GM12878 (cell line): ENCODE results near the gene ZNF213. TPM values are rescaled to one million over a fixed set of nuclear protein-coding genes. Genes with fewer than 3 reads are reported as not detected.

Experiments used
- ATAC-seq: fragments of 200-7000 bp; cut with Tn5 transposase; 3 replicates; pipeline ENCODE4 v1.9.1; 2020; ENCODE audit warnings: mild to moderate bottlenecking, moderate library complexity
- BruUV-seq: library from RNA; stranded (reverse); fragments of 400-500 nt; replicated peaks from 2 replicates; lab custom pipeline; 2021; lab: Mats Ljungman, UMichigan
- CTCF ChIA-PET: fragments of 300-600 bp; sonication (Branson Sonifier 250); formaldehyde crosslinking; extraction: SDS; loops from one replicate; lab custom pipeline; 2021; ENCODE audit warnings: inconsistent platforms; lab: Yijun Ruan, JAX
- POLR2A ChIA-PET: fragments of 350-600 bp; formaldehyde crosslinking; extraction: SDS; loops from one replicate; lab custom pipeline; 2021; ENCODE audit warnings: inconsistent platforms; lab: Charles Lee
- RAD21 ChIA-PET: fragments of 300-600 bp; sonication (Branson Sonifier 250); formaldehyde crosslinking; loops from one replicate; lab custom pipeline; 2023; ENCODE audit warnings: antibody characterized with exemption; ENCODE audit not compliant: unreplicated experiment; lab: Charles Lee
- SMC1A ChIA-PET: fragments of 300-600 bp; sonication (Branson Sonifier 250); formaldehyde crosslinking; loops from one replicate; lab custom pipeline; 2023; ENCODE audit not compliant: unreplicated experiment, uncharacterized antibody; lab: Charles Lee
- DNase-seq: peaks from one replicate; pipeline ENCODE4 v3.0.0-alpha.2; 2011; ENCODE audit warnings: low read depth, low spot score
- FAIRE-seq: peaks from 3 replicates; lab custom pipeline; 2011; peaks lifted over from hg19 to GRCh38; lab: Jason Lieb, UNC
- H2AFZ ChIP-seq: 2 replicates; pipeline ENCODE4 v1.6.0; 2011; ENCODE audit warnings: low read depth, low read length, control low read depth; ENCODE audit not compliant: control insufficient read depth
- H3K27ac ChIP-seq: 2 replicates; pipeline ENCODE4 v1.5.1; 2011; ENCODE audit warnings: control low read depth; ENCODE audit not compliant: control insufficient read depth, insufficient read depth
- H3K27me3 ChIP-seq, 2 experiments: replicated peaks in 1 of 2; 2 replicates each; pipeline versions ENCODE4 v1.6.0 to v1.6.1; 2011; ENCODE audit warnings: low read length in 1 of 2; ENCODE audit not compliant: control insufficient read depth in 2 of 2, insufficient read depth in 2 of 2
- H3K36me3 ChIP-seq, 2 experiments: 2 replicates each; pipeline ENCODE4 v1.5.1; 2011; ENCODE audit warnings: low read length in 1 of 2; ENCODE audit not compliant: control insufficient read depth in 2 of 2, insufficient read depth in 2 of 2
- H3K4me1 ChIP-seq: 2 replicates; pipeline ENCODE4 v1.6.1; 2011; ENCODE audit warnings: mild to moderate bottlenecking, low read length, moderate library complexity, mixed read lengths; ENCODE audit not compliant: control insufficient read depth, insufficient read depth
- H3K4me2 ChIP-seq: 2 replicates; pipeline ENCODE4 v1.6.0; 2011; ENCODE audit warnings: control low read depth; ENCODE audit not compliant: control insufficient read depth, insufficient read depth
- H3K4me3 ChIP-seq: fragments of 200-600 bp; sonication (generic); 2 replicates; pipeline ENCODE4 v1.5.1; 2016
- H3K79me2 ChIP-seq: 2 replicates; pipeline ENCODE4 v1.6.0; 2011; ENCODE audit warnings: low read length; ENCODE audit not compliant: control insufficient read depth, insufficient read depth
- H3K9ac ChIP-seq: 2 replicates; pipeline ENCODE4 v1.8.0; 2011; ENCODE audit warnings: low read length, control low read depth, mixed read lengths; ENCODE audit not compliant: control insufficient read depth, insufficient read depth
- H3K9me3 ChIP-seq: replicated peaks from 3 replicates; pipeline ENCODE4 v1.5.1; 2011; ENCODE audit warnings: mild to moderate bottlenecking, low read length; ENCODE audit not compliant: control insufficient read depth, insufficient read depth
- H4K20me1 ChIP-seq: 2 replicates; pipeline ENCODE4 v1.6.0; 2011; ENCODE audit not compliant: control insufficient read depth, insufficient read depth
- ATF7 ChIP-seq: fragments of 450-650 bp; IDR thresholded peaks from 2 replicates; pipeline ENCODE4 v1.6.1; 2016; ENCODE audit warnings: low read depth, mild to moderate bottlenecking
- BHLHE40 ChIP-seq, 2 experiments: fragments of 450-650 bp in 1 of 2; IDR thresholded peaks; 2 replicates each; pipeline ENCODE4 v1.6.1; 2011 to 2017; ENCODE audit warnings: low read depth in 2 of 2, borderline replicate concordance in 1 of 2, improper control_type of control experiment in 1 of 2, low read length in 1 of 2, mild to moderate bottlenecking in 1 of 2
- BRCA1 ChIP-seq: IDR thresholded peaks from 2 replicates; pipeline ENCODE4 v1.6.1; 2011; ENCODE audit warnings: low read depth, low read length, improper control_type of control experiment
- CEBPB ChIP-seq, 2 experiments: fragments of 150-350 bp in 1 of 2; IDR thresholded peaks; 2 replicates each; pipeline ENCODE4 v1.6.1; 2012 to 2014; ENCODE audit warnings: low read depth in 2 of 2, low read length in 2 of 2, borderline replicate concordance in 1 of 2, inconsistent platforms in 1 of 2
- CHD4 ChIP-seq: fragments of 200-600 bp; sonication (generic); IDR thresholded peaks from 2 replicates; pipeline ENCODE4 v1.6.1; 2016; ENCODE audit warnings: mild to moderate bottlenecking
- CREB1 ChIP-seq: IDR thresholded peaks from 2 replicates; pipeline ENCODE4 v1.6.1; 2012; ENCODE audit warnings: low read depth, mild to moderate bottlenecking, inconsistent platforms
- CREM ChIP-seq: IDR thresholded peaks from 2 replicates; pipeline ENCODE4 v1.6.1; 2014; ENCODE audit warnings: antibody characterized with exemption, low read depth
- LARP7 ChIP-seq: fragments of 450-650 bp; IDR thresholded peaks from 2 replicates; pipeline ENCODE4 v1.6.1; 2017; ENCODE audit warnings: mild to moderate bottlenecking
- PAX8 ChIP-seq: fragments of 450-650 bp; IDR thresholded peaks from 2 replicates; pipeline ENCODE4 v1.6.1; 2017; ENCODE audit warnings: mild to moderate bottlenecking, moderate library complexity
- RAD51 ChIP-seq: fragments of 450-650 bp; IDR thresholded peaks from 2 replicates; pipeline ENCODE4 v1.6.1; 2016; ENCODE audit warnings: moderate library complexity, mild to moderate bottlenecking, inconsistent platforms
- RELA ChIP-seq: fragments of 450-650 bp; IDR thresholded peaks from 2 replicates; pipeline ENCODE4 v1.8.0; 2014; ENCODE audit warnings: borderline replicate concordance; ENCODE audit not compliant: partially characterized antibody
- SMC3 ChIP-seq: IDR thresholded peaks from 2 replicates; pipeline ENCODE4 v1.6.1; 2011; ENCODE audit warnings: low read length, improper control_type of control experiment, borderline replicate concordance
- SP1 ChIP-seq: IDR thresholded peaks from one replicate; pipeline ENCODE4 v1.6.1; 2011; ENCODE audit warnings: low read depth, low read length
- SREBF2 ChIP-seq: IDR thresholded peaks from 2 replicates; pipeline ENCODE4 v1.6.1; 2012; ENCODE audit warnings: mild to moderate bottlenecking, low read length
- STAT1 ChIP-seq: fragments of 450-650 bp; conservative IDR thresholded peaks from 2 replicates; pipeline ENCODE4 v1.6.1; 2014; ENCODE audit warnings: antibody characterized with exemption, mild to moderate bottlenecking
- SUPT20H ChIP-seq: IDR thresholded peaks from 2 replicates; pipeline ENCODE4 v1.6.1; 2011; ENCODE audit warnings: low read depth, mild to moderate bottlenecking, low read length, moderate library complexity, borderline replicate concordance; ENCODE audit not compliant: control insufficient read depth
- TARDBP ChIP-seq: IDR thresholded peaks from 2 replicates; pipeline ENCODE4 v1.6.1; 2016; ENCODE audit warnings: borderline replicate concordance
- ZNF24 ChIP-seq: fragments of 450-650 bp; IDR thresholded peaks from 2 replicates; pipeline ENCODE4 v1.6.1; 2017; ENCODE audit warnings: antibody characterized with exemption, mild to moderate bottlenecking
- WGBS: methylation state at CpG from one replicate; pipeline ENCODE4 v1.1.6; 2016; ENCODE audit warnings: low lambda C conversion rate; ENCODE audit not compliant: insufficient replicate concordance, insufficient coverage; ENCODE audit errors: missing lambda C conversion rate; 5-methylcytosine and 5-hydroxymethylcytosine counted together
- in situ Hi-C: fragments of 300-500 bp; cut with MboI; formaldehyde crosslinking; loops from 9 replicates; pipeline ENCODE4 v1.14.3; 2018; ENCODE audit warnings: mixed read lengths
- intact Hi-C: fragments of 100-400 bp; cut with micrococcal nuclease; formaldehyde crosslinking; loops from one replicate; pipeline ENCODE4 v1.14.2; 2022; ENCODE audit not compliant: unreplicated experiment
- polyA plus RNA-seq, 11 experiments: library from polyadenylated mRNA; depleted of rRNA in 4 of 11; unstranded in 6 of 11; stranded (reverse) in 5 of 11; fragments of >200 nt; fragmentation: Nextera tagmentation in 4 of 11; fragmentation: Illumina TruSeq in 1 of 11; extraction: Ambion mirVana in 4 of 11; extraction: Trizol in 1 of 11; gene quantifications; 1 replicate in 1 of 11; 2 replicates in 10 of 11; pipeline versions ENCODE4 v1.2.1 to v1.2.3, GENCODE V29; 2011 to 2016; ENCODE audit warnings: inconsistent platforms in 2 of 11, missing spikeins in 2 of 11, low read depth in 1 of 11
- total RNA-seq, 4 experiments: library from RNA; depleted of rRNA in 3 of 4; stranded (reverse); fragments of >200 nt in 3 of 4; fragmentation: Illumina TruSeq in 1 of 4; extraction: Trizol in 1 of 4; gene quantifications; 2 replicates each; pipeline versions ENCODE4 v1.2.1 to v1.2.3, GENCODE V29; 2013 to 2021
- TF ChIP-seq, protein P1 (sequence below): IDR thresholded peaks from 2 replicates; pipeline ENCODE4 v1.6.1; 2012; ENCODE audit warnings: low read depth, low read length, improper control_type of control experiment
- TF ChIP-seq, protein P2 (sequence below): fragments of 450-650 bp; IDR thresholded peaks from 2 replicates; pipeline ENCODE4 v1.6.1; 2017; ENCODE audit warnings: low read depth, mild to moderate bottlenecking, moderate library complexity

ZNF213 gene
- total and polyA plus RNA-seq, 10 of the 15 experiments (the other 5 are each of a cell fraction or from before 2014, with no cell fraction given), result 0.53 to 9.4 (median 1.1) TPM

DNA sequence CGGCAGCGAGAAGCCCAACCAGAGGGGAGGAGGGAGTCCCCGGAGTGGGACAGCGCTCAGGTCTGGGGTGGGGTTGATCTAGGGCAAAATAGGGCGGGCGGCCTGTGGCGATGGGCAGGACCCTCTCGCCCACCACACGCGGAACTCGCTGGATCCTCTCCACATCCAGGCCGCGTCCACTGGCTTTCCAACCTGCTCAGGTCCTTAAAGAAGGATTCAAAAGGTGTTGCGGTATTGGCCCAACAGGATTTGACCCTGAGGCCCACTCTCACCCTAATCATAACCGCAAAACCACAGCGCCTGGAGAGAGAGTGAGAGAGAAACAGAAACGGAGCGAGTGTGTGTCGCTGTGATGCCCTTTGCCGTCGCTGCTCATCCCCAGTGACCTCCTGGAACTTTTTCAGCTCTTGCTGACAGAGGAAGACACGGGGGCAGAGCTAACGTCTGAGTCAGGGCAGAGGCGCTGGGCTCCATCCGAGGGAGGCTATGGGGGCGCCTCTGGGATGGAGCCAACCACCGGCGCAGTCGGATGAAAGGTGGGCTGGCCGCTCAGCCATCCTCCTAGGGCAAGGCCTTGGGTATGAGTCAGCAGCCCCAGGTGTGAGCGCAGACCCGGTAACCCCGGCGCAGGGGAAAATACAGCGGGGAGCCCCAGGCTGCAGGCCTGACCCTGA lies 36.5 kb downstream of the ZNF213 start (continued):
- TF ChIP-seq, protein P1, sequence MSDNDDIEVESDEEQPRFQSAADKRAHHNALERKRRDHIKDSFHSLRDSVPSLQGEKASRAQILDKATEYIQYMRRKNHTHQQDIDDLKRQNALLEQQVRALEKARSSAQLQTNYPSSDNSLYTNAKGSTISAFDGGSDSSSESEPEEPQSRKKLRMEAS, result no peak
- TF ChIP-seq SMC3 (no peak), LARP7 (no peak), ATF7 (no peak), BRCA1 (no peak), RAD51 (no peak), PAX8 (no peak), SP1 (no peak), CEBPB (IDR thresholded peaks at IDR 0.05; ENCODE audit: borderline replicate concordance in 1 of 2, low read depth in 2 of 2, low read length in 2 of 2) (no peak), STAT1 (no peak)

DNA sequence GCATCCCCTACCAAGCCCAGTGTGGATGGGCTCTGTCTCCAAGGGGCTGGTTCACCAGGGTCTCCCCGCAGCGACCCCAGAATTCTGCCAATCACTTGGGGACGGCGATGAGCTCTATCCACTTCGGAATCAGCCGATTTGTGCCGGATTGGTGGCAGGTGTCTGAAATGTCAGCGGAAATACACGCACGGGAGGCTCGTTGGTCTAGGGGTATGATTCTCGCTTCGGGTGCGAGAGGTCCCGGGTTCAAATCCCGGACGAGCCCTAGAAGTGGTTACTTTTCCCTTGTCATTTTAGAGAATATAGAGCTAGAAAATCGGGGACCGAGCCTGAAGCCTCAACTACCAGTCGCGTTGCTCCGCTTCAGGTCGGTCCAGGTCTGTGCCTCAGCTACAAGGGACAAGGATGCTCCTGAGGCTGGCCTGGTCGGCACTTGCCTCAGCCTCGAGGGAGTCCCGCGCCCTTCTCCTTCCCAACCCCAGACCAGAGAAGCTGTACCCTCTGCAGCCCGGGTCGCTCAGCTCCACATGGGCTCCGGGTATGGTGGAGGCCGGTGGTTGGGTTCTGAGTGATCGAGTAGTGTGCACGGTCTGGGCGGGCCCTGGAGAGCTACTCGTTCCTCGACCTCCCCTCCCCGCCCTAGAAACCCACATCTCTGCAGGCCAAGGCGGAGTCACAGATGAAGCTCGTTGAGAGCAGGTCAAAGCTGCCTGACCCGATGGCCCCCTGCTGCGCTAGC lies 37.2 kb downstream of the ZNF213 start:
- SMC1A ChIA-PET, result interaction anchor here (0.6 to 1.4 kb wide), 5 partner anchors 14 to 140 kb away, joined by 3 to 6 read pairs (median 3); no protein-coding TSS in a partner anchor
- peak; percentile 84 for FAIRE-seq
- TF ChIP-seq, protein P2, sequence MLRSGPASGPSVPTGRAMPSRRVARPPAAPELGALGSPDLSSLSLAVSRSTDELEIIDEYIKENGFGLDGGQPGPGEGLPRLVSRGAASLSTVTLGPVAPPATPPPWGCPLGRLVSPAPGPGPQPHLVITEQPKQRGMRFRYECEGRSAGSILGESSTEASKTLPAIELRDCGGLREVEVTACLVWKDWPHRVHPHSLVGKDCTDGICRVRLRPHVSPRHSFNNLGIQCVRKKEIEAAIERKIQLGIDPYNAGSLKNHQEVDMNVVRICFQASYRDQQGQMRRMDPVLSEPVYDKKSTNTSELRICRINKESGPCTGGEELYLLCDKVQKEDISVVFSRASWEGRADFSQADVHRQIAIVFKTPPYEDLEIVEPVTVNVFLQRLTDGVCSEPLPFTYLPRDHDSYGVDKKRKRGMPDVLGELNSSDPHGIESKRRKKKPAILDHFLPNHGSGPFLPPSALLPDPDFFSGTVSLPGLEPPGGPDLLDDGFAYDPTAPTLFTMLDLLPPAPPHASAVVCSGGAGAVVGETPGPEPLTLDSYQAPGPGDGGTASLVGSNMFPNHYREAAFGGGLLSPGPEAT, result no peak
- peak in 1 of 2 experiments; percentile 75; a peak in 3 of 4 replicates for TF ChIP-seq BHLHE40 (IDR thresholded peaks at IDR 0.05; ENCODE audit: borderline replicate concordance in 1 of 2, low read depth in 2 of 2, low read length in 1 of 2)
- TF ChIP-seq CREB1, result peak; percentile 61; the same call in 1 of the 2 replicates
- no peak for TF ChIP-seq SP1
- TF ChIP-seq SUPT20H, result no peak
- TF ChIP-seq CHD4, result no peak
- TF ChIP-seq ZNF24, result peak; percentile 84
- TF ChIP-seq SREBF2, result peak; percentile 69
- TF ChIP-seq TARDBP, result 0 out of 2 replicates have a peak, but pooled peaks have one; percentile 15
- peak; percentile 46 for TF ChIP-seq CREM
- TF ChIP-seq RELA, result no peak
- Histone ChIP-seq H3K36me3 (no peaks in the 10 kb centered on the region), H3K9me3 (no peaks in the 10 kb centered on the region), H2AFZ (peak overlapping the region; percentile 69), H4K20me1 (no peaks in the 10 kb centered on the region), H3K4me2 (peak overlapping the region; percentile 92), H3K27me3 (no peaks in the 10 kb centered on the region; a peak in 1 of 4 replicates), H3K9ac (peak overlapping the region; percentile 54; the same call in 1 of the 2 replicates), H3K4me1 (peaks cover 35% of the 10 kb centered on the region), H3K4me3 (peak overlapping the region; percentile 69), H3K27ac (peak overlapping the region; percentile 48), H3K79me2 (no peaks in the 10 kb centered on the region)
- no TSS peak for BruUV-seq
- ATAC-seq, result peak; percentile 49
- POLR2A ChIA-PET, result interaction anchor here (0.6 to 2.0 kb wide), 6 partner anchors 13 to 285 kb away, joined by 3 to 10 read pairs (median 4); partner anchors contain the start of gene ZNF213
- DNase-seq, result no peak
- intact Hi-C loops (loop anchor here (2.0 kb wide), 1 partner anchor 15 kb away; no protein-coding TSS in a partner anchor), in situ Hi-C loops (no loop called here)
- RAD21 ChIA-PET, result interaction anchor here (0.6 to 2.2 kb wide), 5 partner anchors 21 to 475 kb away, joined by 3 to 8 read pairs (median 5); no protein-coding TSS in a partner anchor
- CTCF ChIA-PET, result interaction anchor here (0.6 to 6.0 kb wide), 10 partner anchors 10 to 285 kb away, joined by 3 to 56 read pairs (median 4); partner anchors contain the start of genes OR1F1 and ZNF213
- WGBS, result under 1% methylated on average over 41 of the region's 41 CpGs
